Liver (tissue), 9 donors: ENCODE data around the gene LINGO3. TPM values are rescaled to one million over a fixed set of nuclear protein-coding genes. Genes with fewer than 3 reads are reported as not detected.

ENCODE experiments used
- DNase-seq: peaks from one replicate; pipeline ENCODE4 v3.0.0-alpha.2; 2017; ENCODE audit warnings: low spot score
- H3K27ac ChIP-seq, 2 donors: one replicate each; pipeline ENCODE4 v1.7.0; 2013; ENCODE audit warnings: inconsistent platforms in 2 of 2, low read length in 2 of 2, control low read depth in 1 of 2, low read depth in 1 of 2, mild to moderate bottlenecking in 1 of 2
- H3K27me3 ChIP-seq, 4 donors: one replicate each; pipeline versions ENCODE4 v1.6.1 to v1.7.0; 2013; ENCODE audit warnings: low read length in 3 of 4, inconsistent platforms in 1 of 4, mild to moderate bottlenecking in 1 of 4, moderate library complexity in 1 of 4; ENCODE audit not compliant: control insufficient read depth in 4 of 4, insufficient read depth in 4 of 4
- H3K36me3 ChIP-seq, 4 donors: one replicate each; pipeline versions ENCODE4 v1.6.1 to v1.7.0; 2013; ENCODE audit warnings: low read length in 3 of 4, mild to moderate bottlenecking in 3 of 4, low read depth in 1 of 4, moderate library complexity in 1 of 4; ENCODE audit not compliant: control insufficient read depth in 4 of 4, insufficient read depth in 3 of 4
- H3K4me1 ChIP-seq, 4 donors: one replicate each; pipeline versions ENCODE4 v1.6.1 to v1.7.0; 2013; ENCODE audit warnings: low read length in 3 of 4, mild to moderate bottlenecking in 3 of 4, moderate library complexity in 1 of 4; ENCODE audit not compliant: control insufficient read depth in 4 of 4, insufficient read depth in 4 of 4
- H3K4me3 ChIP-seq, 3 donors: one replicate each; pipeline versions ENCODE4 v1.6.1 to v1.7.0; 2013; ENCODE audit warnings: low read length in 3 of 3, control low read depth in 1 of 3, low read depth in 1 of 3, mild to moderate bottlenecking in 1 of 3
- H3K9ac ChIP-seq, 2 donors: one replicate each; pipeline ENCODE4 v1.7.0; 2013; ENCODE audit warnings: low read length in 2 of 2, mild to moderate bottlenecking in 2 of 2, moderate library complexity in 2 of 2, control low read depth in 1 of 2, low read depth in 1 of 2
- H3K9me3 ChIP-seq, 4 donors: one replicate each; pipeline versions ENCODE4 v1.6.1 to v1.7.0; 2013; ENCODE audit warnings: low read length in 3 of 4; ENCODE audit not compliant: control insufficient read depth in 4 of 4
- EGR1 ChIP-seq, 2 donors: IDR thresholded peaks; 2 replicates each; pipeline ENCODE4 v1.6.1; 2016 to 2018; ENCODE audit warnings: antibody characterized with exemption in 2 of 2, low read depth in 2 of 2
- FOXA1 ChIP-seq: IDR thresholded peaks from 2 replicates; pipeline ENCODE4 v1.6.1; 2016; ENCODE audit warnings: antibody characterized with exemption
- FOXA2 ChIP-seq: IDR thresholded peaks from 2 replicates; pipeline ENCODE4 v1.6.1; 2016; ENCODE audit warnings: antibody characterized with exemption
- GABPA ChIP-seq, 2 donors: IDR thresholded peaks in 1 of 2; conservative IDR thresholded peaks in 1 of 2; 2 replicates each; pipeline ENCODE4 v1.6.1; 2016; ENCODE audit warnings: antibody characterized with exemption in 2 of 2, mild to moderate bottlenecking in 1 of 2, moderate library complexity in 1 of 2
- HNF4A ChIP-seq, 2 donors: conservative IDR thresholded peaks; 2 replicates each; pipeline ENCODE4 v1.6.1; 2016; ENCODE audit warnings: antibody characterized with exemption in 2 of 2, mild to moderate bottlenecking in 2 of 2
- HNF4G ChIP-seq: IDR thresholded peaks from 2 replicates; pipeline ENCODE4 v1.6.1; 2016; ENCODE audit warnings: antibody characterized with exemption
- JUND ChIP-seq, 2 donors: IDR thresholded peaks; 2 replicates each; pipeline ENCODE4 v1.6.1; 2016; ENCODE audit warnings: antibody characterized with exemption in 2 of 2
- NR2F2 ChIP-seq: IDR thresholded peaks from 2 replicates; pipeline ENCODE4 v1.6.1; 2016; ENCODE audit warnings: antibody characterized with exemption
- RAD21 ChIP-seq, 2 donors: IDR thresholded peaks; 2 replicates each; pipeline ENCODE4 v1.6.1; 2016; ENCODE audit warnings: antibody characterized with exemption in 2 of 2, mild to moderate bottlenecking in 2 of 2
- RXRA ChIP-seq, 2 donors: IDR thresholded peaks; 2 replicates each; pipeline ENCODE4 v1.6.1; 2017 to 2018; ENCODE audit warnings: antibody characterized with exemption in 2 of 2, mild to moderate bottlenecking in 1 of 2
- SP1 ChIP-seq: IDR thresholded peaks from 2 replicates; pipeline ENCODE4 v1.6.1; 2018; ENCODE audit warnings: antibody characterized with exemption, mild to moderate bottlenecking
- TAF1 ChIP-seq: conservative IDR thresholded peaks from 2 replicates; pipeline ENCODE4 v1.6.1; 2016; ENCODE audit warnings: antibody characterized with exemption, mild to moderate bottlenecking
- YY1 ChIP-seq: IDR thresholded peaks from 2 replicates; pipeline ENCODE4 v1.6.1; 2016; ENCODE audit warnings: antibody characterized with exemption, mild to moderate bottlenecking
- WGBS: extraction: QIAGEN DNeasy Blood & Tissue Kit; methylation state at CpG from one replicate; pipeline ENCODE4 v1.1.7; 2013; 5-methylcytosine and 5-hydroxymethylcytosine counted together
- polyA plus RNA-seq, 2 donors: library from polyadenylated mRNA; stranded (reverse) in 1 of 2; unstranded in 1 of 2; fragments of 200-250 nt in 1 of 2; fragments of >200 nt in 1 of 2; fragmentation: Nextera tagmentation in 1 of 2; extraction: Ambion mirVana in 1 of 2; gene quantifications; one replicate each; pipeline versions ENCODE4 v1.2.1 to v1.2.3, GENCODE V29; 2013 to 2015
- total RNA-seq, 2 donors: library from RNA; depleted of rRNA; stranded (reverse); fragments of >200 nt; gene quantifications; one replicate each; pipeline ENCODE4 v1.2.3, GENCODE V29; 2014
- TF ChIP-seq, protein P1 (sequence below): IDR thresholded peaks from 2 replicates; pipeline ENCODE4 v1.6.1; 2016; ENCODE audit warnings: antibody characterized with exemption
- TF ChIP-seq, protein P2 (sequence below): IDR thresholded peaks from 2 replicates; pipeline ENCODE4 v1.6.1; 2016; ENCODE audit warnings: antibody characterized with exemption
- TF ChIP-seq, protein P3 (sequence below): fragments of 150-350 bp; IDR thresholded peaks from 2 replicates; pipeline ENCODE4 v1.5.1; 2017; ENCODE audit warnings: improper control_type of control experiment, low read depth, low read length; ENCODE audit not compliant: missing input control
- TF ChIP-seq, protein P4 (sequence below): IDR thresholded peaks from 2 replicates; pipeline ENCODE4 v1.6.1; 2016; ENCODE audit warnings: antibody characterized with exemption
- TF ChIP-seq, protein P5 (sequence below): IDR thresholded peaks from 2 replicates; pipeline ENCODE4 v1.6.1; 2016; ENCODE audit warnings: antibody characterized with exemption, mild to moderate bottlenecking
- donor health status: healthy.
- donor health status: healthy.
- donor health status: healthy.
- donor health status: healthy.
- donor health status: healthy.

The LINGO3 gene
- total and polyA plus RNA-seq, 4 donors, result 0.02 to 0.08 (median 0.07) TPM

DNA sequence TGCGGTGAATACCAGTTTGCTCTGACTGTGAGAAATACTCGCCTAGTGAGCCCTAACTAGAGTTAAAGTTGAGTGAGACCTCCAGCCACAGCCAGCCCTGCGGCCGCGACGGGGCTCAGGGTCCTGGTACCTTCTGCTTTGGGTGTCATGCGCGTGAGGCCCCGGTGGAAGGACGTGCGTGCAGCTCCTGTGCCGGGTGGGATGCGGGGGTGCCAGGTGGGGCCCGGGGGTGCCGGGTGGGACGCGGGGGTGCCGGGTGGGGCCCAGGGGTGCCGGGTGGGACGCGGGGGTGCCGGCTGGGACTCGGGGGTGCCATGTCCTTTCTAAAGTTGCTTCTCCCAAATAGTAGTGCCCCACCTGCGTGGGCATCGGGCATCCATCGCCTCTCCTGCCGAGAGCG, 43.6 kb upstream of the LINGO3 start:
- H3K36me3 ChIP-seq, result peaks cover 0 to 35% (median 17%) of the 10 kb centered on the region in 4 donors
- DNase-seq, result no peak

More for the DNA sequence above, 43.6 kb upstream of the LINGO3 start:
- H3K27me3 ChIP-seq, result no peaks in the 10 kb centered on the region
- WGBS, result 96% methylated on average over 28 of the region's 28 CpGs
- no peak overlapping the region for H3K27ac ChIP-seq
- H3K9me3 ChIP-seq, result no peaks in the 10 kb centered on the region
- TF ChIP-seq GABPA (IDR thresholded peaks at IDR 0.05 in 1 of 2, conservative IDR thresholded peaks at IDR 0.05 in 1 of 2) (no peak), RXRA (IDR thresholded peaks at IDR 0.05) (no peak), SP1 (no peak), RAD21 (IDR thresholded peaks at IDR 0.05) (no peak), HNF4A (conservative IDR thresholded peaks at IDR 0.05) (no peak), NR2F2 (no peak), FOXA2 (no peak), TAF1 (no peak), EGR1 (IDR thresholded peaks at IDR 0.05; ENCODE audit: low read depth in 2 of 2) (no peak), FOXA1 (no peak), HNF4G (no peak), JUND (IDR thresholded peaks at IDR 0.05) (no peak), YY1 (no peak)
- TF ChIP-seq, protein P1, sequence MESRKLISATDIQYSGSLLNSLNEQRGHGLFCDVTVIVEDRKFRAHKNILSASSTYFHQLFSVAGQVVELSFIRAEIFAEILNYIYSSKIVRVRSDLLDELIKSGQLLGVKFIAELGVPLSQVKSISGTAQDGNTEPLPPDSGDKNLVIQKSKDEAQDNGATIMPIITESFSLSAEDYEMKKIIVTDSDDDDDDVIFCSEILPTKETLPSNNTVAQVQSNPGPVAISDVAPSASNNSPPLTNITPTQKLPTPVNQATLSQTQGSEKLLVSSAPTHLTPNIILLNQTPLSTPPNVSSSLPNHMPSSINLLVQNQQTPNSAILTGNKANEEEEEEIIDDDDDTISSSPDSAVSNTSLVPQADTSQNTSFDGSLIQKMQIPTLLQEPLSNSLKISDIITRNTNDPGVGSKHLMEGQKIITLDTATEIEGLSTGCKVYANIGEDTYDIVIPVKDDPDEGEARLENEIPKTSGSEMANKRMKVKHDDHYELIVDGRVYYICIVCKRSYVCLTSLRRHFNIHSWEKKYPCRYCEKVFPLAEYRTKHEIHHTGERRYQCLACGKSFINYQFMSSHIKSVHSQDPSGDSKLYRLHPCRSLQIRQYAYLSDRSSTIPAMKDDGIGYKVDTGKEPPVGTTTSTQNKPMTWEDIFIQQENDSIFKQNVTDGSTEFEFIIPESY, result no peak
- TF ChIP-seq, protein P2, sequence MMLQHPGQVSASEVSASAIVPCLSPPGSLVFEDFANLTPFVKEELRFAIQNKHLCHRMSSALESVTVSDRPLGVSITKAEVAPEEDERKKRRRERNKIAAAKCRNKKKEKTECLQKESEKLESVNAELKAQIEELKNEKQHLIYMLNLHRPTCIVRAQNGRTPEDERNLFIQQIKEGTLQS, result no peak
- TF ChIP-seq, protein P3, sequence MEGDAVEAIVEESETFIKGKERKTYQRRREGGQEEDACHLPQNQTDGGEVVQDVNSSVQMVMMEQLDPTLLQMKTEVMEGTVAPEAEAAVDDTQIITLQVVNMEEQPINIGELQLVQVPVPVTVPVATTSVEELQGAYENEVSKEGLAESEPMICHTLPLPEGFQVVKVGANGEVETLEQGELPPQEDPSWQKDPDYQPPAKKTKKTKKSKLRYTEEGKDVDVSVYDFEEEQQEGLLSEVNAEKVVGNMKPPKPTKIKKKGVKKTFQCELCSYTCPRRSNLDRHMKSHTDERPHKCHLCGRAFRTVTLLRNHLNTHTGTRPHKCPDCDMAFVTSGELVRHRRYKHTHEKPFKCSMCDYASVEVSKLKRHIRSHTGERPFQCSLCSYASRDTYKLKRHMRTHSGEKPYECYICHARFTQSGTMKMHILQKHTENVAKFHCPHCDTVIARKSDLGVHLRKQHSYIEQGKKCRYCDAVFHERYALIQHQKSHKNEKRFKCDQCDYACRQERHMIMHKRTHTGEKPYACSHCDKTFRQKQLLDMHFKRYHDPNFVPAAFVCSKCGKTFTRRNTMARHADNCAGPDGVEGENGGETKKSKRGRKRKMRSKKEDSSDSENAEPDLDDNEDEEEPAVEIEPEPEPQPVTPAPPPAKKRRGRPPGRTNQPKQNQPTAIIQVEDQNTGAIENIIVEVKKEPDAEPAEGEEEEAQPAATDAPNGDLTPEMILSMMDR, result no peak
- TF ChIP-seq, protein P4, sequence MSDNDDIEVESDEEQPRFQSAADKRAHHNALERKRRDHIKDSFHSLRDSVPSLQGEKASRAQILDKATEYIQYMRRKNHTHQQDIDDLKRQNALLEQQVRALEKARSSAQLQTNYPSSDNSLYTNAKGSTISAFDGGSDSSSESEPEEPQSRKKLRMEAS, result no peak
- TF ChIP-seq, protein P5, sequence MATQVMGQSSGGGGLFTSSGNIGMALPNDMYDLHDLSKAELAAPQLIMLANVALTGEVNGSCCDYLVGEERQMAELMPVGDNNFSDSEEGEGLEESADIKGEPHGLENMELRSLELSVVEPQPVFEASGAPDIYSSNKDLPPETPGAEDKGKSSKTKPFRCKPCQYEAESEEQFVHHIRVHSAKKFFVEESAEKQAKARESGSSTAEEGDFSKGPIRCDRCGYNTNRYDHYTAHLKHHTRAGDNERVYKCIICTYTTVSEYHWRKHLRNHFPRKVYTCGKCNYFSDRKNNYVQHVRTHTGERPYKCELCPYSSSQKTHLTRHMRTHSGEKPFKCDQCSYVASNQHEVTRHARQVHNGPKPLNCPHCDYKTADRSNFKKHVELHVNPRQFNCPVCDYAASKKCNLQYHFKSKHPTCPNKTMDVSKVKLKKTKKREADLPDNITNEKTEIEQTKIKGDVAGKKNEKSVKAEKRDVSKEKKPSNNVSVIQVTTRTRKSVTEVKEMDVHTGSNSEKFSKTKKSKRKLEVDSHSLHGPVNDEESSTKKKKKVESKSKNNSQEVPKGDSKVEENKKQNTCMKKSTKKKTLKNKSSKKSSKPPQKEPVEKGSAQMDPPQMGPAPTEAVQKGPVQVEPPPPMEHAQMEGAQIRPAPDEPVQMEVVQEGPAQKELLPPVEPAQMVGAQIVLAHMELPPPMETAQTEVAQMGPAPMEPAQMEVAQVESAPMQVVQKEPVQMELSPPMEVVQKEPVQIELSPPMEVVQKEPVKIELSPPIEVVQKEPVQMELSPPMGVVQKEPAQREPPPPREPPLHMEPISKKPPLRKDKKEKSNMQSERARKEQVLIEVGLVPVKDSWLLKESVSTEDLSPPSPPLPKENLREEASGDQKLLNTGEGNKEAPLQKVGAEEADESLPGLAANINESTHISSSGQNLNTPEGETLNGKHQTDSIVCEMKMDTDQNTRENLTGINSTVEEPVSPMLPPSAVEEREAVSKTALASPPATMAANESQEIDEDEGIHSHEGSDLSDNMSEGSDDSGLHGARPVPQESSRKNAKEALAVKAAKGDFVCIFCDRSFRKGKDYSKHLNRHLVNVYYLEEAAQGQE, result no peak
- no peaks in the 10 kb centered on the region for H3K4me1 ChIP-seq
- no peak overlapping the region for H3K4me3 ChIP-seq
- H3K9ac ChIP-seq, result no peak overlapping the region
